ENCODE measurements around the gene IGFLR1. TPM values are rescaled to one million over a fixed set of nuclear protein-coding genes. Genes with fewer than 3 reads are reported as not detected.

IGFLR1 gene
- total and polyA plus RNA-seq, 2 of the 8 experiments (the other 6 are each of a cell fraction or from before 2014, with no cell fraction given), result 8.4 to 28.9 TPM

DNA sequence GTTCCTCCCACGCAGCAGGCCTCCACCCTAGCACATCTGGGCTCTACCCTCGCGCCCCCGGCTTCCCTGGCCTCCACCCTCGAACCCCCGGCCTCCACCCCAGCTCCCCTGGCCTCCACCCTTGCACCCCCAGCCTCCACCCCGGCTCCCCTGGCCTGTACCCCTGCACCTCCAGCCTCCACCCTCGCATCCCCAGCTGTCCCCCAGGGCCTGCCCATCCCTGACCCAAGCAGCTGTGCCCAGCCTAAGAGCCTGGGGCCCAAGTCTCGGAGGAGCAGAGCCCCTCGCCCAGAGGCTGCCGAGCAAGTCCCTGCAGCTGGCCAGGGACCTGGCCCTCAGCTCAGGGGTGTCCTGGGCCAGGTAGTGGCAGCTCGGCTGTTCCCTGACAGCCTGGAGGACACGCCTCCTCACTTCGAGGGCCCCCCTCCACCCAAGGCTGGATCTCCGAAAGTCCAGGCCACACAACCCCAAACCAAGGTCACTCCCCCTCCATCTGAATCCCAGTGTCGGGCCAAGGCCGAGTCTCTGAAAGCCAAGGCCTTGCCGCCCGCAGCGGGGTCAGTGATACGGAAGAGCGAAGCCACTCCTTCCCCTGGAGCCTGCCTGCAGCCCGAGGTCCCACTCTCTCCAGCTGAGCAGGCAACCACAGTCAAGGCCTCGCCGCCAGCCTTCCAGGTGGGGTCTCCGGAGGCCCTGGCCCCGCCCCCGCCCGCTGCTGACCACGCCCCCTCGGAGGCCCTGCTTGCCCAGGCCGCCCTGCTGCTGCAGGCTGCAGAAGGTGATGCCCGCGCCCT, 25.2 kb upstream of the IGFLR1 start (continued):
- TF ChIP-seq TBP (IDR thresholded peaks at IDR 0.05; ENCODE audit: low read depth, low read length) (no peak), POU5F1 (IDR thresholded peaks at IDR 0.05; ENCODE audit: low read depth, low read length) (no peak), KDM4A (IDR thresholded peaks at IDR 0.05; ENCODE audit: low read depth, low read length, severe bottlenecking) (no peak), RFX5 (IDR thresholded peaks at IDR 0.05; ENCODE audit: borderline replicate concordance, low read depth, low read length) (no peak), TAF1 (IDR thresholded peaks at IDR 0.05; ENCODE audit: low read depth, low read length) (0 out of 2 replicates have a peak, but pooled peaks have one; percentile 24), RAD21 (IDR thresholded peaks at IDR 0.05 in 1 of 2, conservative IDR thresholded peaks at IDR 0.05 in 1 of 2; ENCODE audit: low read depth in 2 of 2, low read length in 2 of 2) (no peak; a peak in 1 of 4 replicates), BACH1 (IDR thresholded peaks at IDR 0.05; ENCODE audit: low read length) (no peak), EGR1 (IDR thresholded peaks at IDR 0.05; ENCODE audit: borderline replicate concordance, low read depth, low read length) (no peak), SIN3A (conservative IDR thresholded peaks at IDR 0.05 in 1 of 2, IDR thresholded peaks at IDR 0.05 in 1 of 2; ENCODE audit: low read depth in 1 of 2, low read length in 2 of 2) (peak in 1 of 2 experiments; percentile 72; a peak in 2 of 4 replicates), RNF2 (IDR thresholded peaks at IDR 0.05; ENCODE audit: borderline replicate concordance, low read depth, low read length, missing control alignments, poor library complexity, severe bottlenecking) (no peak), CHD2 (IDR thresholded peaks at IDR 0.05; ENCODE audit: low read length) (no peak)

Measured in H1 (cell line).